ENCODE results near the gene NOP53. TPM values are rescaled to one million over a fixed set of nuclear protein-coding genes. Genes with fewer than 3 reads are reported as not detected.

Gene NOP53
- total RNA-seq, 4 donors from 2014 or later = 141 to 262 (median 150) TPM

- in situ Hi-C loops (cut with MboI; ENCODE audit: low sequenced_read_pairs in 4 of 4) (no loop called here), intact Hi-C loops (cut with DNase I; ENCODE audit: low total_unique reads) (no loop called here)
- Histone ChIP-seq H3K27ac (no peak overlapping the region), H3K27me3 (no peaks in the 10 kb centered on the region), H3K9me3 (no peaks in the 10 kb centered on the region), H3K36me3 (peaks cover 0 to 60% of the 10 kb centered on the region in 2 donors), H3K4me1 (peaks cover 0 to 8% of the 10 kb centered on the region in 2 donors), H3K4me3 (no peak overlapping the region)
- DNase-seq (no peak), ATAC-seq (no peak)
- no peak for TF ChIP-seq POLR2A (IDR thresholded peaks at IDR 0.05)
- TF ChIP-seq, protein P1, sequence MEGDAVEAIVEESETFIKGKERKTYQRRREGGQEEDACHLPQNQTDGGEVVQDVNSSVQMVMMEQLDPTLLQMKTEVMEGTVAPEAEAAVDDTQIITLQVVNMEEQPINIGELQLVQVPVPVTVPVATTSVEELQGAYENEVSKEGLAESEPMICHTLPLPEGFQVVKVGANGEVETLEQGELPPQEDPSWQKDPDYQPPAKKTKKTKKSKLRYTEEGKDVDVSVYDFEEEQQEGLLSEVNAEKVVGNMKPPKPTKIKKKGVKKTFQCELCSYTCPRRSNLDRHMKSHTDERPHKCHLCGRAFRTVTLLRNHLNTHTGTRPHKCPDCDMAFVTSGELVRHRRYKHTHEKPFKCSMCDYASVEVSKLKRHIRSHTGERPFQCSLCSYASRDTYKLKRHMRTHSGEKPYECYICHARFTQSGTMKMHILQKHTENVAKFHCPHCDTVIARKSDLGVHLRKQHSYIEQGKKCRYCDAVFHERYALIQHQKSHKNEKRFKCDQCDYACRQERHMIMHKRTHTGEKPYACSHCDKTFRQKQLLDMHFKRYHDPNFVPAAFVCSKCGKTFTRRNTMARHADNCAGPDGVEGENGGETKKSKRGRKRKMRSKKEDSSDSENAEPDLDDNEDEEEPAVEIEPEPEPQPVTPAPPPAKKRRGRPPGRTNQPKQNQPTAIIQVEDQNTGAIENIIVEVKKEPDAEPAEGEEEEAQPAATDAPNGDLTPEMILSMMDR (IDR thresholded peaks at IDR 0.05 in 4 of 5, conservative IDR thresholded peaks at IDR 0.05 in 1 of 5) = no peak
Observed at GRCh38 chr19:47758443-47758804, 13.1 kb downstream of the NOP53 start.

- Histone ChIP-seq H3K9me3 (no peaks in the 10 kb centered on the region), H3K27ac (no peak overlapping the region), H3K36me3 (peaks cover 0 to 39% of the 10 kb centered on the region in 2 donors), H3K4me1 (peaks cover 2 to 8% of the 10 kb centered on the region in 2 donors), H3K27me3 (no peaks in the 10 kb centered on the region), H3K4me3 (no peak overlapping the region)
- TF ChIP-seq POLR2A (IDR thresholded peaks at IDR 0.05) = no peak
- TF ChIP-seq, protein P1 (IDR thresholded peaks at IDR 0.05 in 4 of 5, conservative IDR thresholded peaks at IDR 0.05 in 1 of 5) = no peak
- intact Hi-C loops (cut with DNase I; ENCODE audit: low total_unique reads) (no loop called here), in situ Hi-C loops (cut with MboI; ENCODE audit: low sequenced_read_pairs in 4 of 4) (no loop called here)
- DNase-seq (no peak), ATAC-seq (no peak)
Observed at GRCh38 chr19:47760632-47760999, 15.3 kb downstream of the NOP53 start.

GRCh38 chr19:47761566-47761965 is 16.2 kb downstream of the NOP53 start:
- intact Hi-C loops (cut with DNase I; ENCODE audit: low total_unique reads) (no loop called here), in situ Hi-C loops (cut with MboI; ENCODE audit: low sequenced_read_pairs in 4 of 4) (no loop called here)
- TF ChIP-seq POLR2A (IDR thresholded peaks at IDR 0.05) = no peak
- TF ChIP-seq, protein P1 (IDR thresholded peaks at IDR 0.05 in 4 of 5, conservative IDR thresholded peaks at IDR 0.05 in 1 of 5) = no peak
- Histone ChIP-seq H3K27me3 (no peaks in the 10 kb centered on the region), H3K4me3 (no peak overlapping the region), H3K9me3 (no peaks in the 10 kb centered on the region), H3K27ac (peak overlapping the region in 1 of 4 donors; percentile 25), H3K36me3 (peaks cover 0 to 29% of the 10 kb centered on the region in 2 donors), H3K4me1 (peaks cover 8 to 13% of the 10 kb centered on the region in 2 donors)
- ATAC-seq = no peak
- no peak for DNase-seq

DNA sequence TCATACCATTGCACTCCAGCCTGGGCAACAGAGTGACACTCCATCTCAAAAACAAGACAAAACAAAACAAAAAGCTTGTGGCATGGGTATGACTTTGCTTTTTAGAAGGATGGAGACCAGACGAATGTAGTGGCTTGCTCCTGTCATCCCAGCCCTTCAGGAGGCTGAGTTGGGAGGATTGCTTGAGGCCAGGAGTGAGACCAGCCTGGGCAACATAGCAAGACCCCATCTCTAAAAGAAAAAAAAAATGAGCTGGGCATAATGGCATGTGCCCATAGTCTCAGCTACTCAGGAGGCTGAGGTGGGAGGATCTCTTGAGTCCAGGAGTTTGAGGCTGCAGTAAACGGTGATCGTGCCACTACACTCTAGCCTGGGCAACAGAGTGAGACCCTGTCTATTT is 16.8 kb downstream of the NOP53 start:
- Histone ChIP-seq H3K9me3 (no peaks in the 10 kb centered on the region), H3K27ac (peak overlapping the region in 2 of 4 donors; percentile 25 to 41), H3K4me1 (peaks cover 8 to 13% of the 10 kb centered on the region in 2 donors), H3K27me3 (no peaks in the 10 kb centered on the region), H3K36me3 (peaks cover 0 to 23% of the 10 kb centered on the region in 2 donors), H3K4me3 (no peak overlapping the region)
- ATAC-seq = no peak
- in situ Hi-C loops (cut with MboI; ENCODE audit: low sequenced_read_pairs in 4 of 4) (no loop called here), intact Hi-C loops (cut with DNase I; ENCODE audit: low total_unique reads) (no loop called here)
- DNase-seq = no peak
- TF ChIP-seq POLR2A (IDR thresholded peaks at IDR 0.05) = no peak
- TF ChIP-seq, protein P1 (IDR thresholded peaks at IDR 0.05 in 4 of 5, conservative IDR thresholded peaks at IDR 0.05 in 1 of 5) = no peak
